Neural progenitor cell (in vitro differentiated cells): ENCODE data around the gene CYCS.

ENCODE experiments used
- EZH2 ChIP-seq: fragments of 200-600 bp; sonication (generic); IDR thresholded peaks from 2 replicates; pipeline ENCODE4 v1.6.1; 2017; ENCODE audit warnings: antibody characterized with exemption, mild to moderate bottlenecking, moderate library complexity
- EZH2phosphoT487 ChIP-seq: fragments of 200-600 bp; sonication (generic); IDR thresholded peaks from 2 replicates; pipeline ENCODE4 v1.6.1; 2017; ENCODE audit warnings: antibody characterized with exemption
- TF ChIP-seq, protein P1 (sequence below): fragments of 200-600 bp; sonication (generic); IDR thresholded peaks from 2 replicates; pipeline ENCODE4 v1.5.1; 2017; ENCODE audit warnings: antibody characterized with exemption, mild to moderate bottlenecking

DNA sequence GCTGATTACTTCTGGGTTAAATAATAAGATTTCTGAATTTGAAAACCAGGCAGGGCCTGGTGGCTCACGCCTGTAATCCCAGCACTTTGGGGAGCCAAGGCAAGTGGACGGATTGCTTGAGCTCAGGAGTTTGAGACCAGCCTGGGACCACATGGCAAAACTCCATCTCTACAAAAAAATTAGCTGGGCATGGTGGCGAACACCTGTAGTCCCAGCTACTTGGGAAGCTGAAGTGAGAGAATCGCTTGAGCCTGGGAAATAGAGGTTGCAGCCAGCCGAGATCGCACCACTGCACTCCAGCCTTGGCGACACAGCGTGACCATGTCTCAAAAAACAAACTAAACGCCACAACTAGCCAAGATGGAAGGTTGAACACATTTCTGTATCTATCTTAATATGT lies 3.5 kb downstream of the CYCS start:
- TF ChIP-seq, protein P1, sequence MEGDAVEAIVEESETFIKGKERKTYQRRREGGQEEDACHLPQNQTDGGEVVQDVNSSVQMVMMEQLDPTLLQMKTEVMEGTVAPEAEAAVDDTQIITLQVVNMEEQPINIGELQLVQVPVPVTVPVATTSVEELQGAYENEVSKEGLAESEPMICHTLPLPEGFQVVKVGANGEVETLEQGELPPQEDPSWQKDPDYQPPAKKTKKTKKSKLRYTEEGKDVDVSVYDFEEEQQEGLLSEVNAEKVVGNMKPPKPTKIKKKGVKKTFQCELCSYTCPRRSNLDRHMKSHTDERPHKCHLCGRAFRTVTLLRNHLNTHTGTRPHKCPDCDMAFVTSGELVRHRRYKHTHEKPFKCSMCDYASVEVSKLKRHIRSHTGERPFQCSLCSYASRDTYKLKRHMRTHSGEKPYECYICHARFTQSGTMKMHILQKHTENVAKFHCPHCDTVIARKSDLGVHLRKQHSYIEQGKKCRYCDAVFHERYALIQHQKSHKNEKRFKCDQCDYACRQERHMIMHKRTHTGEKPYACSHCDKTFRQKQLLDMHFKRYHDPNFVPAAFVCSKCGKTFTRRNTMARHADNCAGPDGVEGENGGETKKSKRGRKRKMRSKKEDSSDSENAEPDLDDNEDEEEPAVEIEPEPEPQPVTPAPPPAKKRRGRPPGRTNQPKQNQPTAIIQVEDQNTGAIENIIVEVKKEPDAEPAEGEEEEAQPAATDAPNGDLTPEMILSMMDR: no peak
- TF ChIP-seq EZH2 (no peak), EZH2phosphoT487 (no peak)
